ENCODE results near the gene MMD2. TPM values are rescaled to one million over a fixed set of nuclear protein-coding genes. Genes with fewer than 3 reads are reported as not detected.

The MMD2 gene
- not detected for total RNA-seq
- long read RNA-seq = 0 reads

DNA sequence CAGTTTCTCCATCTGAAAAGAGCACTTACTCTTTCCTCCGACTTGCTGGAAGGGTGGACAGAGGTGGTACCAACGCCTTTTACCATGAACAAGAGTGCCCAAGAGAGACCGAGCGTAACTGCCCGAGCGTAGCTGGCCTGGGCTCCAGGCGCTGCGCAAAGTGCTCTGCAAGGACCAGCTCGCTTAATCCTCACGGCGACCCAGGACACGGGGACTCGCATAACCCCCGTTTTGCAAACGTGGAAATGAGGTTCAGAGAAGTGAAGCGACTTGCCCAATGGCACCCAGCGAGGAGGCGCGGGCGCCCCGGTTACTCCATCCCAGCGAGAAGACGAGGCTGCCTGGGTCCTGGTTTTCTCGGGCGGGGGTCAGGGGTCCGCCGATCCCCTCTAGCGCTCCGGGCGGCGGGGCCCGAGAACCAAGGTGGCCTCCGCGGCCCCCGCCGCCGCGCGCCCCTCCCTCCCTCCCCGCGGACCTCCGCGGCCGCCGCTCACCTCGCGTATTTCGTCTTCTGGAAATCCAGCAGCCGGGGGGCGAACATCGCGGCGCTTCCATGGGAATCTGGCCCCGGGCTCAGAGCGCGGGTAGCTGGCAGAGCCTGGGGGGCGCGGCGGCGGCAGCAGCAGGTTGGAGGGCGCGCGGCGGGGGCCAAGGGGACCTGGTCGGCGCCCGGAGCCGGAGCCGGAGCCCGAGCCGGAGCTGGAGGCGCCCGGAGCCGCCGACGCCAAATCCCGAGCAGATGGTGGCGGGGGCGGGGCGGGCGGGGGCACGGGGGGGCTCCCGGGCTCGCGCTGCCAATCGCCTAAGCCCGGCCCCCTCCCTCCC lies at the start of gene MMD2:
Gene MMD2, minus strand, starts transcription at position 711 of the 825 bp plus-strand sequence. Its CDS starts 170 bp downstream, at position 541.
- Histone ChIP-seq H3K4me1 (no peaks in the 10 kb centered on the region), H3K4me3 (peak within 1 kb of the TSS; percentile 21), H3K36me3 (no peaks in the 10 kb centered on the region), H3K9me3 (no peaks in the 10 kb centered on the region), H3K27me3 (ENCODE audit: low read depth) (peaks cover 68% of the 10 kb centered on the region), H3K27ac (no peak within 1 kb of the TSS)
- intact Hi-C loops (cut with DNase I) = no loop called here
- DNase-seq (no peak), ATAC-seq (no peak)
- no peak for TF ChIP-seq CTCF (IDR thresholded peaks at IDR 0.05)

GRCh38 chr7:5005066-5005465 lies 46.1 kb upstream of the MMD2 start:
- H3K9me3 ChIP-seq = no peaks in the 10 kb centered on the region
- H3K27ac ChIP-seq = no peak overlapping the region
- H3K4me3 ChIP-seq = no peak overlapping the region
- no peaks in the 10 kb centered on the region for H3K4me1 ChIP-seq
- DNase-seq = no peak
- no peaks in the 10 kb centered on the region for H3K36me3 ChIP-seq
- intact Hi-C loops (cut with DNase I) = no loop called here
- ATAC-seq = no peak
- no peaks in the 10 kb centered on the region for H3K27me3 ChIP-seq (ENCODE audit: low read depth)
- no peak for TF ChIP-seq CTCF (IDR thresholded peaks at IDR 0.05)

DNA sequence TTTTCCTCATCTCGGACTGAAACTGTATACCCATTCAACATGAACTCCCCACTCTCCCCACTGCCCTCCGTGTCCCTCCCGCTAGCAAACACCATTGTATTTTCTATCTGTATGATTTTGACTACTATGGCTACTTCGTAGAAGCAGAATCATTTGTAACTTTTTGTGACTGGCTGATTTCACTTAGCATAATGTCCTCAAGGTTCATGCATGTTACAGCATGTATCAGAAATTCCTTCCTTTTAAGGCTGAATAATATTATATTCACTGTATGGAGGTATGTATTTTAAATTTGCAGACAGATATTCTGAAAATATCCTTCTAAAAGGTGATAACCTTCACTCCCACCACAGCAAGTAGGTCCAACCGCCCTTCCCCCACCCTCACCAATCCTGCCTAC lies 42.9 kb upstream of the MMD2 start:
- intact Hi-C loops (cut with DNase I) = no loop called here

DNA sequence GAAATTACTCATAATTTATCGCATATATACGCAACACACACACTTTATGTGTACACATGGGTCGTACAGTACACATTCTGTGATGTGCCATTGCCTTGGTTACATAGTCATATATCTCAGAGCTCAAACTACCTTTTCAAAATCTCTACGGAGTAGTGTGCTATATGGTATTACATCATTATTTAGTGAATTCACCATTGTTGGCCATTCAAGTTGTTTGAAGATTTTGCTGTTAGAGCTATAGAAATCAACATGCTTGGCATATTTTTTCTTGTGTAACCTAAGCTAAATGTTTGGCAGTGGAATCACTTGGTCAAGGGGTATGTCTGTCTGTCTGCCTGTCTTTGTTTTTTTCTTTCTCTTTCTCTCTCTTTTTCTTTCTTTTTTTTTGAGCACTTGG lies 42.0 kb upstream of the MMD2 start:
- TF ChIP-seq CTCF (IDR thresholded peaks at IDR 0.05) = no peak
- H3K4me1 ChIP-seq = no peaks in the 10 kb centered on the region
- intact Hi-C loops (cut with DNase I) = no loop called here
- no peak overlapping the region for H3K4me3 ChIP-seq
- H3K36me3 ChIP-seq = peaks cover 31% of the 10 kb centered on the region
- H3K27me3 ChIP-seq (ENCODE audit: low read depth) = no peaks in the 10 kb centered on the region
- no peaks in the 10 kb centered on the region for H3K9me3 ChIP-seq
- DNase-seq = no peak
- ATAC-seq = no peak
- no peak overlapping the region for H3K27ac ChIP-seq

More for the DNA sequence above, 42.9 kb upstream of the MMD2 start:
- no peak overlapping the region for H3K27ac ChIP-seq
- no peaks in the 10 kb centered on the region for H3K27me3 ChIP-seq (ENCODE audit: low read depth)
- peaks cover 22% of the 10 kb centered on the region for H3K36me3 ChIP-seq
- no peaks in the 10 kb centered on the region for H3K9me3 ChIP-seq
- ATAC-seq = no peak
- no peaks in the 10 kb centered on the region for H3K4me1 ChIP-seq
- no peak overlapping the region for H3K4me3 ChIP-seq
- DNase-seq = no peak
- TF ChIP-seq CTCF (IDR thresholded peaks at IDR 0.05) = no peak

DNA sequence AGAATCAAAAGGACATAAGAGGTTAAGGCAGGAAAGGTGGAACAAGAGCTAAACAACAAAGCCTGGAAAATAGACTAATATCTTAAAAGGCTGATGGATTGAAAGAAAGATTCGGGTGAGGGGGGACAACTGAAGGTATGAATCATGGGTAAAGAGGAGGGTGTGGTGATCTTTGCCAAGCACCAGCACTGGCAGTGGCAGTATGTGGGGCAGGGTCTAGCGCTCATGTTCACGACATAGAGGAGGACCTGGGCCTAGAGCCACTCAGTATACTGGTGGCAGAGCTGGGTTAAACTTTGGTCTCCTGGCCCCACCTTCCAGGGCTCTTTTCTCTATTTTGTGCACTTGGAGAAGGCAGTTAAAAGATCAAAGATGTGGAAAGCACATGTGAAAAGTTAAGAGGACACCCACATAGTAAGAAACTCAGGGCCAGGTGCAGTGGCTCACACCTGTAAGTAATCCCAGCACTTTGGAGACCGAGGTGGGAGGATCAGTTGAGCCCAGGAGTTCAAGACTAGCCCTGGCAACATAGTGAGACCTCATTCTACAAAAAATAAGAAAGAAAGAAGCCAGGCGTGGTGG lies 40.5 kb upstream of the MMD2 start:
- no peak for ATAC-seq
- no peak for TF ChIP-seq CTCF (IDR thresholded peaks at IDR 0.05)
- H3K27ac ChIP-seq = no peak overlapping the region
- intact Hi-C loops (cut with DNase I) = no loop called here
- no peaks in the 10 kb centered on the region for H3K4me1 ChIP-seq
- no peak overlapping the region for H3K4me3 ChIP-seq
- DNase-seq = no peak
- peaks cover 46% of the 10 kb centered on the region for H3K36me3 ChIP-seq
- H3K9me3 ChIP-seq = no peaks in the 10 kb centered on the region
- no peaks in the 10 kb centered on the region for H3K27me3 ChIP-seq (ENCODE audit: low read depth)
